ENCODE data around the gene TRIM69.

DNA sequence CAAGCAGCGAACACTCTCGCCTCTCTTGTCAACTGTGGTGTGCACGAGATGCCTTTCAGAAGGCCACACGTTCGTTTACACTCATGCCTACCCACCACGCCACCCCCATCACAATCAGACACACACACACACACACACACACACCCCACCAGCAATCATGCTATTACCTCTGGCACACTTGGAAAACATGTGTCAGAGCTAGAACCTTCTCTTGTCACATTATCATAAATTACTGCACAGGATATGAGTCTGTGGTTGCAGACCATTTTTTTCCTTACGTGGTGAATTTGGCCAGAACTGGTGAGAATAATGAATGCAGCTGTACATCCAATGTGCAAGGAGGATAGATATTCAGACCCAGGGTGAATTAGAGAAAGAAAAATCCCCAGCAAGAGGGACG, 52.4 kb downstream of the TRIM69 start:
- TF ChIP-seq, protein P1, sequence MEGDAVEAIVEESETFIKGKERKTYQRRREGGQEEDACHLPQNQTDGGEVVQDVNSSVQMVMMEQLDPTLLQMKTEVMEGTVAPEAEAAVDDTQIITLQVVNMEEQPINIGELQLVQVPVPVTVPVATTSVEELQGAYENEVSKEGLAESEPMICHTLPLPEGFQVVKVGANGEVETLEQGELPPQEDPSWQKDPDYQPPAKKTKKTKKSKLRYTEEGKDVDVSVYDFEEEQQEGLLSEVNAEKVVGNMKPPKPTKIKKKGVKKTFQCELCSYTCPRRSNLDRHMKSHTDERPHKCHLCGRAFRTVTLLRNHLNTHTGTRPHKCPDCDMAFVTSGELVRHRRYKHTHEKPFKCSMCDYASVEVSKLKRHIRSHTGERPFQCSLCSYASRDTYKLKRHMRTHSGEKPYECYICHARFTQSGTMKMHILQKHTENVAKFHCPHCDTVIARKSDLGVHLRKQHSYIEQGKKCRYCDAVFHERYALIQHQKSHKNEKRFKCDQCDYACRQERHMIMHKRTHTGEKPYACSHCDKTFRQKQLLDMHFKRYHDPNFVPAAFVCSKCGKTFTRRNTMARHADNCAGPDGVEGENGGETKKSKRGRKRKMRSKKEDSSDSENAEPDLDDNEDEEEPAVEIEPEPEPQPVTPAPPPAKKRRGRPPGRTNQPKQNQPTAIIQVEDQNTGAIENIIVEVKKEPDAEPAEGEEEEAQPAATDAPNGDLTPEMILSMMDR (IDR thresholded peaks at IDR 0.05; ENCODE audit: insufficient read depth, low read depth, low read length): no peak
- TF ChIP-seq EZH2 (IDR thresholded peaks at IDR 0.05; ENCODE audit: insufficient read depth, low read length): no peak

Measured in astrocyte (in vitro differentiated cells and primary cell).